Ovary (tissue), 9 donors: ENCODE data around the gene ZNF557. TPM values are rescaled to one million over a fixed set of nuclear protein-coding genes. Genes with fewer than 3 reads are reported as not detected.

Experiments
- DNase-seq, 5 donors: peaks; one replicate each; pipeline ENCODE4 v3.0.0-alpha.2; 2019 to 2020
- H3K27ac ChIP-seq, 2 donors: fragments of 200-600 bp; one replicate each; pipeline versions ENCODE4 v1.5.1 to v1.8.0; 2019 to 2022
- H3K27me3 ChIP-seq: fragments of 200-600 bp; one replicate; pipeline ENCODE4 v1.8.0; 2022
- H3K36me3 ChIP-seq: fragments of 200-600 bp; sonication (generic); one replicate; pipeline ENCODE4 v1.5.1; 2019
- H3K4me1 ChIP-seq: one replicate; pipeline ENCODE4 v1.8.1; 2013; ENCODE audit warnings: mild to moderate bottlenecking, moderate library complexity; ENCODE audit not compliant: insufficient read depth
- H3K4me3 ChIP-seq: fragments of 200-600 bp; sonication (generic); one replicate; pipeline ENCODE4 v1.5.1; 2017
- H3K9me3 ChIP-seq, 2 donors: fragments of 200-600 bp in 1 of 2; sonication (generic) in 1 of 2; one replicate each; pipeline versions ENCODE4 v1.5.1 to v1.8.1; 2013 to 2019; ENCODE audit warnings: mild to moderate bottlenecking in 1 of 2, moderate library complexity in 1 of 2
- EP300 ChIP-seq: sonication (generic); formaldehyde crosslinking; IDR thresholded peaks from one replicate; pipeline ENCODE4 v1.6.1; 2017; ENCODE audit warnings: antibody characterized with exemption
- POLR2A ChIP-seq: fragments of 450-650 bp; IDR thresholded peaks from one replicate; pipeline ENCODE4 v1.6.1; 2017; ENCODE audit warnings: antibody characterized with exemption, mild to moderate bottlenecking, moderate library complexity
- WGBS, 3 donors: extraction: QIAGEN DNeasy Blood & Tissue Kit in 1 of 3; methylation state at CpG; one replicate each; pipeline versions ENCODE4 v1.1.5 to v1.1.7; 2013 to 2017; 5-methylcytosine and 5-hydroxymethylcytosine counted together
- intact Hi-C, 4 donors: fragments of 100-400 bp; cut with DNase I; formaldehyde crosslinking; loops; one replicate each; pipeline versions ENCODE4 v1.11.0 to v1.15.1; 2022 to 2023
- polyA plus RNA-seq, 2 donors: library from polyadenylated mRNA; stranded (reverse); fragments of 200-250 nt in 1 of 2; fragments of 350-450 nt in 1 of 2; fragmentation: Illumina TruSeq in 1 of 2; extraction: RNeasy Lipid Tissue Mini Kit (QIAGEN cat#74804) in 1 of 2; gene quantifications; one replicate each; pipeline ENCODE4 v1.2.3, GENCODE V29; 2013 to 2014
- total RNA-seq, 7 donors: library from RNA; depleted of rRNA in 2 of 7; stranded (reverse); fragments of >200 nt in 2 of 7; fragmentation: NEBNext Ultra II Directional in 3 of 7; extraction: Animal tissue kit (Norgen Biotek cat#: 25700) in 3 of 7; gene quantifications; one replicate each; pipeline versions ENCODE4 v1.1.0 to v1.2.4, GENCODE V29; 2016 to 2023
- TF ChIP-seq, protein P1 (sequence below), 3 donors: fragments of 450-650 bp in 2 of 3; fragments of 200-600 bp in 1 of 3; IDR thresholded peaks; one replicate each; pipeline versions ENCODE4 v1.5.1 to v1.8.0; 2016 to 2022; ENCODE audit warnings: antibody characterized with exemption in 3 of 3, mild to moderate bottlenecking in 1 of 3
- donor health status: DM: no; HTN: no; CAD: no; lungs with moderate emphysema.
- donor health status: DM: no; HTN: no; CAD: no.
- donor health status: Bipolar disorder and iron deficiency.
- donor health status: DM: yes; HTN: yes; CAD: no.
- donor health status: DM: no; HTN: no; CAD: no.
- donor health status: DM: yes; HTN: yes; CAD: no.

The ZNF557 gene
- total and polyA plus RNA-seq, 9 donors, result 2.9 to 14.6 (median 12.3) TPM

DNA sequence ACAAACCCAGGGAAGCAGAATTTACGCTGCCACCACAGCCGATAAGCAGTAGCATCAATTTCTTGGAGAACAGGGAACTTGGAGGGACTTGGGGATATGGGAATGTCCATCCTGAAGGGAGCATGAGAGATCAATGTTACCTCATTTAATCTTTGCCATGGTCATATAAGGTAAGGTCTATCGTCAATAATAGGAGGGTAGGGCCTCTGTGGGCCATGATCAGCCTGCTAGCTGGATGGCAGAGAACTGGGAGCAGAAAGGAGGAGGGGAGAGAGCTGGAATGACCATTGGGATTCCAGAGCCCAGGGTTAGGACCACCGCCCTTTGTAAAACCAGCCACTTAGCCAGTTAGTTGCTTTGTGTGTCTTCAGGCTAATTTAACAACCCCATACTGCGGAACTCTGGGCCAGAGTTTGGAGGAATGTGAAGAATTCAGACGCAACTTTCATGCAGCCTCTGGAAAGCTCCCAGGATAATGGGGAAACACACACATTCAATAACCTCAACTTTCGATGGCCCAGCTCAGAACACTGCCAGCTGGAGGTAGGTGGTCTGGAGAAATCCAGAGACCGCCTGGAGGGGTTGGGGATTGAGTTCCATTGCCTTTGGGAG, 40.3 kb downstream of the ZNF557 start:
- H3K27ac ChIP-seq, result no peak overlapping the region
- no peaks in the 10 kb centered on the region for H3K9me3 ChIP-seq
- no peak for TF ChIP-seq POLR2A
- TF ChIP-seq, protein P1, sequence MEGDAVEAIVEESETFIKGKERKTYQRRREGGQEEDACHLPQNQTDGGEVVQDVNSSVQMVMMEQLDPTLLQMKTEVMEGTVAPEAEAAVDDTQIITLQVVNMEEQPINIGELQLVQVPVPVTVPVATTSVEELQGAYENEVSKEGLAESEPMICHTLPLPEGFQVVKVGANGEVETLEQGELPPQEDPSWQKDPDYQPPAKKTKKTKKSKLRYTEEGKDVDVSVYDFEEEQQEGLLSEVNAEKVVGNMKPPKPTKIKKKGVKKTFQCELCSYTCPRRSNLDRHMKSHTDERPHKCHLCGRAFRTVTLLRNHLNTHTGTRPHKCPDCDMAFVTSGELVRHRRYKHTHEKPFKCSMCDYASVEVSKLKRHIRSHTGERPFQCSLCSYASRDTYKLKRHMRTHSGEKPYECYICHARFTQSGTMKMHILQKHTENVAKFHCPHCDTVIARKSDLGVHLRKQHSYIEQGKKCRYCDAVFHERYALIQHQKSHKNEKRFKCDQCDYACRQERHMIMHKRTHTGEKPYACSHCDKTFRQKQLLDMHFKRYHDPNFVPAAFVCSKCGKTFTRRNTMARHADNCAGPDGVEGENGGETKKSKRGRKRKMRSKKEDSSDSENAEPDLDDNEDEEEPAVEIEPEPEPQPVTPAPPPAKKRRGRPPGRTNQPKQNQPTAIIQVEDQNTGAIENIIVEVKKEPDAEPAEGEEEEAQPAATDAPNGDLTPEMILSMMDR (IDR thresholded peaks at IDR 0.05), result no peak
- no peak for TF ChIP-seq EP300
- no peaks in the 10 kb centered on the region for H3K4me1 ChIP-seq
- no peak for DNase-seq
- intact Hi-C loops, result loop anchor here in 1 of 4 donors (10.0 kb wide), 1 partner anchor 425 kb away; the partner anchor contains the start of gene PNPLA6
- H3K27me3 ChIP-seq, result no peaks in the 10 kb centered on the region
- H3K36me3 ChIP-seq, result no peaks in the 10 kb centered on the region
- WGBS, 3 donors, result 41 to 47% (median 42%) methylated on average over 8 of the region's 8 CpGs
- no peak overlapping the region for H3K4me3 ChIP-seq

DNA sequence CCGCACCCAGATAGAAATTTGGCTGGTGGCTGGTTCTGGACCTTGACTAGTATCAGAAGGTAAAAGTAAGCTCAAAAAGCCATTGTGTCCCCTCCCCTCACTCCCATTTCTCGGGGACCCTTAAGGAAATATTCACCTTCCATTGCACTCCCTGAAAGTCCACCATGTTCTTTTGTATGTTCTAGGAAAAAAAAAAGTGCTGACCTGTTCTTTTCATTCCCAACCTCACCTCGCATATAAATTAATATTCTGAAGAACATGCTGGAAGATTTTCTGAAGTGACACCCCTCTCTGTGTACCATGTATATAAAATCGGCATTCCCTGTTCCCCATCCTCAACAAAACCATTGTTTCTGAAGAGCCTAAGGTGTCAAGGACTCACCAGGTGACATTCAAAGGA, 43.2 kb downstream of the ZNF557 start:
- Histone ChIP-seq H3K4me3 (no peak overlapping the region), H3K27ac (no peak overlapping the region), H3K9me3 (no peaks in the 10 kb centered on the region), H3K36me3 (no peaks in the 10 kb centered on the region), H3K27me3 (no peaks in the 10 kb centered on the region), H3K4me1 (no peaks in the 10 kb centered on the region)
- DNase-seq, result no peak
- WGBS, 3 donors, result 85 to 93% (median 87%) methylated on average over 4 of the region's 4 CpGs
- intact Hi-C loops, result no loop called here
- TF ChIP-seq POLR2A, result no peak

DNA sequence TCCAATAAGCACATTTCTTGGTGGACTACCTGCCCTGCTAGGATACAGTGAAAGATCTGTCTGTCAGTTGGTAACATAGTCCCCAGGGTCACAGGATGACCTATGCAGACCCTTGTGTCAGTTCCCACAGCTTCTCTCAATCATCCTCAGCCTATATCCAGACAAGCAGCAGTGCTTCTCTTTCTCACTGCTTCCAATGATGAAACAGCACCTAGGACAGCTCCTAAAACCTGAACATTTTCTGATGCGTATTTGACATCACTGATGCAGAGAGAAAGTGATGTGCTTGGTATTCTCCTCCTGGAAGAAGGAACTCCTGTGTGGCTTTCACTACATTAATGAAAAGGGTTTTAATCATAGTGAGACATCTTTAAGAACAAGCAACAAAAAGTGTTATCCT, 43.7 kb downstream of the ZNF557 start:
- TF ChIP-seq EP300 (no peak), POLR2A (no peak)
- TF ChIP-seq, protein P1 (IDR thresholded peaks at IDR 0.05), result no peak
- Histone ChIP-seq H3K36me3 (no peaks in the 10 kb centered on the region), H3K27me3 (no peaks in the 10 kb centered on the region), H3K27ac (no peak overlapping the region), H3K4me1 (no peaks in the 10 kb centered on the region), H3K4me3 (no peak overlapping the region), H3K9me3 (no peaks in the 10 kb centered on the region)
- 83 to 100% (median 91%) methylated on average over 1 of the region's 1 CpG for WGBS, 3 donors
- intact Hi-C loops, result no loop called here
- DNase-seq, result no peak

DNA sequence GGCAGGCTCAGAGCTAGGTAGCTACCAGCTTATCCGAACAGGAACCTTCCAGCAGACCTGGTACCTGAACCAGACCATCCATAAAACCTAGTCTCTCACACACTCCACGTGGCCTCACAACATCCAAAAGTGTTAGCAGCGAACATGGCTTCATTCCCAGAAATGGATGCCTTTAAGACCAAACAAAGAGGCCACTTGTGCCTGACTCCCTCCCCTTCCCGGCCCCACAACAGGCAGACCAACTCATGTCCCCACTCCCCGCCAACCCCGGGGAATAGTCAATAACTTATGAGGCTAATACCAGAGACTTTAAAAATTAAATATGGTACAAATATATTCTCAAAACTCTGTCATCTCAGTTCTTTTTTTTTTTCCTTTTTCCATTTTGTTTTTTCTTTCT, 46.2 kb downstream of the ZNF557 start:
- 55 to 71% (median 57%) methylated on average over 6 of the region's 6 CpGs for WGBS, 3 donors
- Histone ChIP-seq H3K4me1 (no peaks in the 10 kb centered on the region), H3K27ac (no peak overlapping the region), H3K36me3 (no peaks in the 10 kb centered on the region), H3K27me3 (no peaks in the 10 kb centered on the region), H3K9me3 (no peaks in the 10 kb centered on the region), H3K4me3 (no peak overlapping the region)
- DNase-seq, result no peak
- intact Hi-C loops, result no loop called here
- TF ChIP-seq, protein P1 (IDR thresholded peaks at IDR 0.05), result no peak
- no peak for TF ChIP-seq POLR2A
- no peak for TF ChIP-seq EP300

DNA sequence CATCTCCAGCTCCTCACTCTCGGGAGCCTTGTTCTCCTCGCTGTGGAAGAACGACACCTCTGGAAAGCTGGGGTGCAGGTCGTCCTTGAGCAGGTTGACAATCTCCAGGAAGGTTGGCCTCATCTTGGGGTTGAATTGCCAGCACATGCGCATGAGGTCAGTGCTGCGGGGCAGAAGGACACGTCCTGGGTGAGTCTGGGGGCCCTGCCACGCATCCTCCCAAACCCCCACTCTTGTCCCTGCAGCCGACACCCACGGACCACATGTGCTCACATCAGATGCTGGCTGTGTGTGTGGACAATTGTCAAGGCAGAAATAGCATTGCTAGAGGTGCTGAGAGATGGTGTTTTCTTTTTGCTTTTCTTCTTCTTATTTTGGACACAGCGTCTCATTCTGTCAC, 47.7 kb downstream of the ZNF557 start:
- Histone ChIP-seq H3K9me3 (no peaks in the 10 kb centered on the region), H3K4me1 (no peaks in the 10 kb centered on the region), H3K4me3 (no peak overlapping the region), H3K27me3 (no peaks in the 10 kb centered on the region), H3K27ac (no peak overlapping the region), H3K36me3 (no peaks in the 10 kb centered on the region)
- TF ChIP-seq POLR2A (no peak), EP300 (no peak)
- TF ChIP-seq, protein P1 (IDR thresholded peaks at IDR 0.05), result no peak
- 83 to 86% (median 85%) methylated on average over 11 of the region's 11 CpGs for WGBS, 3 donors
- no peak for DNase-seq
- intact Hi-C loops, result no loop called here
